HG02763 (cell line): Measurements from ENCODE around the gene NEU2.
"Not testable (repeated sequence)": the region's sequence is repeated elsewhere in the genome, so short reads cannot be mapped to it uniquely, and the experiment has no call there.

Experiments used
- ATAC-seq: cut with Tn5 transposase; IDR thresholded peaks from one replicate; pipeline ENCODE4 v1.9.1; 2021; ENCODE audit warnings: mild to moderate bottlenecking, moderate library complexity; ENCODE audit not compliant: unreplicated experiment

NEU2 gene

GRCh38 chr2:233010569-233011267, 21.8 kb upstream of the NEU2 start:
- ATAC-seq: no peak

- ATAC-seq: no peak
These were observed 21.2 kb upstream of the NEU2 start for GRCh38 chr2:233011268-233011650.

- ATAC-seq: no peak
These were observed 20.8 kb upstream of the NEU2 start for GRCh38 chr2:233011702-233012131.

- ATAC-seq: no peak
These were observed 20.0 kb upstream of the NEU2 start for GRCh38 chr2:233012301-233012971.

- ATAC-seq: no peak
These were observed 19.4 kb upstream of the NEU2 start, which contains the start of gene NGEF for GRCh38 chr2:233013027-233013461. TSS of gene NGEF (minus strand) at chr2:233013256. CDS start at chr2:232974890, 38,366 bp downstream.

- no peak for ATAC-seq
These were observed 18.8 kb upstream of the NEU2 start for GRCh38 chr2:233013650-233014049.

- ATAC-seq: no peak
These were observed 17.3 kb upstream of the NEU2 start for GRCh38 chr2:233015019-233015645.

GRCh38 chr2:233017947-233018346, 14.5 kb upstream of the NEU2 start:
- no peak for ATAC-seq

- ATAC-seq: not testable (repeated sequence)
These were observed 12.9 kb upstream of the NEU2 start for GRCh38 chr2:233019610-233020009.

- ATAC-seq: no peak
These were observed 12.0 kb upstream of the NEU2 start for GRCh38 chr2:233020454-233020853.

GRCh38 chr2:233021771-233022170, 10.7 kb upstream of the NEU2 start:
- ATAC-seq: no peak

GRCh38 chr2:233022561-233022960, 9.9 kb upstream of the NEU2 start:
- no peak for ATAC-seq

GRCh38 chr2:233023007-233023760, 9.3 kb upstream of the NEU2 start:
- ATAC-seq: no peak

GRCh38 chr2:233023761-233024410, 8.6 kb upstream of the NEU2 start:
- ATAC-seq: no peak

- no peak for ATAC-seq
These were observed 6.8 kb upstream of the NEU2 start for GRCh38 chr2:233025706-233026105.

GRCh38 chr2:233026198-233026813, 6.2 kb upstream of the NEU2 start:
- no peak for ATAC-seq

GRCh38 chr2:233029321-233029720, 3.2 kb upstream of the NEU2 start:
- ATAC-seq: no peak

- ATAC-seq: no peak
These were observed 644 bp upstream of the NEU2 start for GRCh38 chr2:233031556-233032500.

- ATAC-seq: no peak
These were observed 1.2 kb downstream of the NEU2 start for GRCh38 chr2:233033672-233034071.
